PFSK-1 (cell line): ENCODE results near the gene KIAA2012.

Source experiments
- POLR2AphosphoS5 ChIP-seq: IDR thresholded peaks from 2 replicates; pipeline ENCODE4 v1.6.1; 2012; ENCODE audit warnings: low read depth, mild to moderate bottlenecking, control low read depth, low read length, moderate library complexity
- REST ChIP-seq, 2 experiments: IDR thresholded peaks; 2 replicates each; pipeline versions ENCODE4 v1.6.1 to v1.8.0; 2011 to 2012; ENCODE audit warnings: low read depth in 2 of 2, low read length in 2 of 2, control low read depth in 1 of 2, inconsistent platforms in 1 of 2, mild to moderate bottlenecking in 1 of 2, moderate library complexity in 1 of 2; ENCODE audit not compliant: insufficient read depth in 1 of 2
- SIN3A ChIP-seq: IDR thresholded peaks from 2 replicates; pipeline ENCODE4 v1.6.1; 2012; ENCODE audit warnings: mild to moderate bottlenecking, low read length, moderate library complexity, borderline replicate concordance; ENCODE audit not compliant: insufficient read depth
- TAF1 ChIP-seq: IDR thresholded peaks from 2 replicates; pipeline ENCODE4 v1.6.1; 2012; ENCODE audit warnings: low read length, control low read depth, borderline replicate concordance; ENCODE audit not compliant: insufficient read depth

- TF ChIP-seq POLR2AphosphoS5 (no peak), REST (IDR thresholded peaks at IDR 0.05; ENCODE audit: insufficient read depth in 1 of 2, low read depth in 2 of 2, low read length in 2 of 2) (no peak), TAF1 (no peak), SIN3A (no peak)
Observed at GRCh38 chr2:202165945-202166344, 92.9 kb downstream of the KIAA2012 start.
